Measurements from ENCODE around the gene PCTP. TPM values are rescaled to one million over a fixed set of nuclear protein-coding genes. Genes with fewer than 3 reads are reported as not detected.

Gene PCTP
- polyA plus RNA-seq, 3 donors from 2014 or later, result 8.9 to 17.3 (median 11.6) TPM

- Mint-ChIP-seq H3K27ac (no peak overlapping the region), H3K9me3 (no peaks in the 10 kb centered on the region)
These were observed 24.0 kb downstream of the PCTP start for GRCh38 chr17:55774846-55775271.

GRCh38 chr17:55776271-55776670 lies 25.4 kb downstream of the PCTP start:
- DNase-seq, result no peak
- Mint-ChIP-seq H3K27ac (no peak overlapping the region), H3K36me3 (peaks cover 33 to 70% (median 41%) of the 10 kb centered on the region in 3 donors), H3K4me1 (no peaks in the 10 kb centered on the region), H3K9me3 (no peaks in the 10 kb centered on the region), H3K4me3 (no peak overlapping the region), H3K27me3 (ENCODE audit: low read depth in 3 of 3) (no peaks in the 10 kb centered on the region)

More at GRCh38 chr17:55774846-55775271, 24.0 kb downstream of the PCTP start:
- Mint-ChIP-seq H3K27me3 (ENCODE audit: low read depth in 3 of 3) (no peaks in the 10 kb centered on the region), H3K36me3 (peaks cover 38 to 70% (median 49%) of the 10 kb centered on the region in 3 donors), H3K4me3 (no peak overlapping the region), H3K4me1 (no peaks in the 10 kb centered on the region)
- DNase-seq, result no peak

GRCh38 chr17:55777471-55777971 lies 26.7 kb downstream of the PCTP start:
- no peak overlapping the region for H3K27ac Mint-ChIP-seq
- no peak for DNase-seq
- no peaks in the 10 kb centered on the region for H3K9me3 Mint-ChIP-seq
- H3K36me3 Mint-ChIP-seq, result peaks cover 24 to 62% (median 32%) of the 10 kb centered on the region in 3 donors
- H3K4me1 Mint-ChIP-seq, result no peaks in the 10 kb centered on the region
- no peak overlapping the region for H3K4me3 Mint-ChIP-seq
- H3K27me3 Mint-ChIP-seq (ENCODE audit: low read depth in 3 of 3), result no peaks in the 10 kb centered on the region

GRCh38 chr17:55778389-55779118 lies 27.7 kb downstream of the PCTP start:
- no peak for DNase-seq
- H3K4me3 Mint-ChIP-seq, result no peak overlapping the region
- H3K36me3 Mint-ChIP-seq, result peaks cover 20 to 52% (median 23%) of the 10 kb centered on the region in 3 donors
- H3K27me3 Mint-ChIP-seq (ENCODE audit: low read depth in 3 of 3), result no peaks in the 10 kb centered on the region
- H3K27ac Mint-ChIP-seq, result no peak overlapping the region
- no peaks in the 10 kb centered on the region for H3K9me3 Mint-ChIP-seq
- H3K4me1 Mint-ChIP-seq, result no peaks in the 10 kb centered on the region

GRCh38 chr17:55783684-55784245 lies 32.9 kb downstream of the PCTP start:
- Mint-ChIP-seq H3K4me3 (no peak overlapping the region), H3K36me3 (peaks cover 3 to 12% (median 7%) of the 10 kb centered on the region in 3 donors), H3K9me3 (no peaks in the 10 kb centered on the region), H3K27ac (no peak overlapping the region), H3K27me3 (ENCODE audit: low read depth in 3 of 3) (peaks cover 0 to 1% (median 0%) of the 10 kb centered on the region in 3 donors), H3K4me1 (no peaks in the 10 kb centered on the region)
- no peak for DNase-seq

GRCh38 chr17:55784666-55785065 lies 33.8 kb downstream of the PCTP start:
- no peak overlapping the region for H3K27ac Mint-ChIP-seq

GRCh38 chr17:55785181-55785580 lies 34.3 kb downstream of the PCTP start:
- Mint-ChIP-seq H3K36me3 (peaks cover 3 to 7% (median 4%) of the 10 kb centered on the region in 3 donors), H3K4me3 (no peak overlapping the region), H3K27me3 (ENCODE audit: low read depth in 3 of 3) (peaks cover 0 to 1% (median 0%) of the 10 kb centered on the region in 3 donors), H3K9me3 (peaks cover 0 to 5% (median 0%) of the 10 kb centered on the region in 6 donors), H3K4me1 (no peaks in the 10 kb centered on the region), H3K27ac (no peak overlapping the region)
- DNase-seq, result no peak

More at GRCh38 chr17:55784666-55785065, 33.8 kb downstream of the PCTP start:
- Mint-ChIP-seq H3K9me3 (peaks cover 0 to 5% (median 0%) of the 10 kb centered on the region in 6 donors), H3K4me1 (no peaks in the 10 kb centered on the region), H3K27me3 (ENCODE audit: low read depth in 3 of 3) (peaks cover 0 to 1% (median 0%) of the 10 kb centered on the region in 3 donors), H3K4me3 (no peak overlapping the region), H3K36me3 (peaks cover 3 to 7% (median 4%) of the 10 kb centered on the region in 3 donors)
- no peak for DNase-seq

- H3K4me3 Mint-ChIP-seq, result no peak overlapping the region
- H3K9me3 Mint-ChIP-seq, result peaks cover 2 to 14% (median 7%) of the 10 kb centered on the region in 6 donors
- no peaks in the 10 kb centered on the region for H3K4me1 Mint-ChIP-seq
- no peaks in the 10 kb centered on the region for H3K36me3 Mint-ChIP-seq
- H3K27ac Mint-ChIP-seq, result no peak overlapping the region
- H3K27me3 Mint-ChIP-seq (ENCODE audit: low read depth in 3 of 3), result no peaks in the 10 kb centered on the region
- no peak for DNase-seq
These were observed 42.4 kb downstream of the PCTP start for GRCh38 chr17:55793272-55793671.

GRCh38 chr17:55794725-55795482 lies 44.1 kb downstream of the PCTP start:
- Mint-ChIP-seq H3K4me3 (no peak overlapping the region), H3K36me3 (no peaks in the 10 kb centered on the region), H3K9me3 (peaks cover 2 to 21% (median 9%) of the 10 kb centered on the region in 6 donors), H3K4me1 (no peaks in the 10 kb centered on the region), H3K27ac (no peak overlapping the region), H3K27me3 (ENCODE audit: low read depth in 3 of 3) (no peaks in the 10 kb centered on the region)
- no peak for DNase-seq

GRCh38 chr17:55806745-55807495 lies 56.1 kb downstream of the PCTP start:
- H3K27ac Mint-ChIP-seq, result no peak overlapping the region
- no peak for DNase-seq
- no peaks in the 10 kb centered on the region for H3K36me3 Mint-ChIP-seq
- no peak overlapping the region for H3K4me3 Mint-ChIP-seq
- no peaks in the 10 kb centered on the region for H3K4me1 Mint-ChIP-seq
- peaks cover 0 to 4% (median 1%) of the 10 kb centered on the region in 3 donors for H3K27me3 Mint-ChIP-seq (ENCODE audit: low read depth in 3 of 3)
- peaks cover 3 to 24% (median 7%) of the 10 kb centered on the region in 6 donors for H3K9me3 Mint-ChIP-seq

- no peak for DNase-seq
- H3K36me3 Mint-ChIP-seq, result no peaks in the 10 kb centered on the region
- peaks cover 0 to 1% (median 0%) of the 10 kb centered on the region in 3 donors for H3K27me3 Mint-ChIP-seq (ENCODE audit: low read depth in 3 of 3)
- H3K4me3 Mint-ChIP-seq, result no peak overlapping the region
- no peaks in the 10 kb centered on the region for H3K4me1 Mint-ChIP-seq
- peaks cover 0 to 2% (median 0%) of the 10 kb centered on the region in 6 donors for H3K9me3 Mint-ChIP-seq
- no peak overlapping the region for H3K27ac Mint-ChIP-seq
These were observed 60.7 kb downstream of the PCTP start for GRCh38 chr17:55811536-55811935.

GRCh38 chr17:55812323-55812722 lies 61.5 kb downstream of the PCTP start:
- DNase-seq, result no peak
- H3K36me3 Mint-ChIP-seq, result no peaks in the 10 kb centered on the region
- peaks cover 0 to 3% (median 1%) of the 10 kb centered on the region in 3 donors for H3K27me3 Mint-ChIP-seq (ENCODE audit: low read depth in 3 of 3)
- no peak overlapping the region for H3K4me3 Mint-ChIP-seq
- H3K4me1 Mint-ChIP-seq, result no peaks in the 10 kb centered on the region
- peaks cover 0 to 2% (median 0%) of the 10 kb centered on the region in 6 donors for H3K9me3 Mint-ChIP-seq
- no peak overlapping the region for H3K27ac Mint-ChIP-seq

- H3K27ac Mint-ChIP-seq, result no peak overlapping the region
- peaks cover 0 to 5% (median 1%) of the 10 kb centered on the region in 3 donors for H3K27me3 Mint-ChIP-seq (ENCODE audit: low read depth in 3 of 3)
- no peak overlapping the region for H3K4me3 Mint-ChIP-seq
- no peaks in the 10 kb centered on the region for H3K36me3 Mint-ChIP-seq
- no peak for DNase-seq
- H3K9me3 Mint-ChIP-seq, result peaks cover 0 to 8% (median 2%) of the 10 kb centered on the region in 6 donors
- H3K4me1 Mint-ChIP-seq, result no peaks in the 10 kb centered on the region
These were observed 63.1 kb downstream of the PCTP start for GRCh38 chr17:55813944-55814343.
